H9 (cell line): Measurements from ENCODE around the gene TMEM176A. TPM values are rescaled to one million over a fixed set of nuclear protein-coding genes. Genes with fewer than 3 reads are reported as not detected.

Experiments
- DNase-seq: peaks from one replicate; pipeline ENCODE4 v3.0.0-alpha.2; 2017
- H2AFZ ChIP-seq: one replicate; pipeline ENCODE4 v1.6.1; 2013; ENCODE audit warnings: mild to moderate bottlenecking, low read length, control low read depth, moderate library complexity
- H2AK5ac ChIP-seq: 2 replicates; pipeline ENCODE4 v1.6.1; 2013; ENCODE audit warnings: low read length, control low read depth, mixed read lengths; ENCODE audit not compliant: insufficient read length
- H2BK120ac ChIP-seq: one replicate; pipeline ENCODE4 v1.6.1; 2013; ENCODE audit warnings: low read depth, mild to moderate bottlenecking, low read length, control low read depth, inconsistent platforms; ENCODE audit not compliant: poor library complexity, severe bottlenecking
- H2BK12ac ChIP-seq: 2 replicates; pipeline ENCODE4 v1.6.1; 2013; ENCODE audit warnings: low read length, control low read depth, mixed read lengths, low read depth; ENCODE audit not compliant: insufficient read length
- H2BK15ac ChIP-seq: 2 replicates; pipeline ENCODE4 v1.6.1; 2013; ENCODE audit warnings: low read depth, low read length, control low read depth
- H2BK20ac ChIP-seq: one replicate; pipeline ENCODE4 v1.6.1; 2013; ENCODE audit warnings: low read depth, mild to moderate bottlenecking, low read length, control low read depth, inconsistent platforms; ENCODE audit not compliant: poor library complexity, severe bottlenecking
- H2BK5ac ChIP-seq: 2 replicates; pipeline ENCODE4 v1.6.1; 2013; ENCODE audit warnings: low read length, control low read depth, mixed read lengths; ENCODE audit not compliant: insufficient read length
- H3K14ac ChIP-seq: 2 replicates; pipeline ENCODE4 v1.6.1; 2013; ENCODE audit warnings: low read length, control low read depth; ENCODE audit not compliant: insufficient read depth
- H3K18ac ChIP-seq: 2 replicates; pipeline ENCODE4 v1.6.1; 2013; ENCODE audit warnings: low read depth, mild to moderate bottlenecking, mixed read lengths, low read length, control low read depth; ENCODE audit not compliant: insufficient read length
- H3K23ac ChIP-seq: 2 replicates; pipeline ENCODE4 v1.6.1; 2013; ENCODE audit warnings: low read length, control low read depth, mixed read lengths, low read depth; ENCODE audit not compliant: insufficient read length
- H3K23me2 ChIP-seq: 2 replicates; pipeline ENCODE4 v1.6.1; 2013; ENCODE audit warnings: low read depth, mild to moderate bottlenecking, mixed read lengths, low read length, control low read depth; ENCODE audit not compliant: insufficient read length, poor library complexity, severe bottlenecking
- H3K27ac ChIP-seq: 2 replicates; pipeline ENCODE4 v1.5.1; 2013; ENCODE audit warnings: low read length, control low read depth, mixed read lengths, low read depth; ENCODE audit not compliant: insufficient read length
- H3K27me3 ChIP-seq: 2 replicates; pipeline ENCODE4 v1.6.1; 2013; ENCODE audit warnings: low read length, control low read depth, inconsistent platforms; ENCODE audit not compliant: insufficient read depth
- H3K4ac ChIP-seq: 2 replicates; pipeline ENCODE4 v1.6.1; 2013; ENCODE audit warnings: low read depth, mild to moderate bottlenecking, control low read depth, inconsistent platforms, low read length, moderate library complexity
- H3K4me1 ChIP-seq: 2 replicates; pipeline ENCODE4 v1.6.1; 2013; ENCODE audit warnings: low read length, control low read depth, inconsistent platforms; ENCODE audit not compliant: insufficient read depth
- H3K4me2 ChIP-seq: 2 replicates; pipeline ENCODE4 v1.6.1; 2013; ENCODE audit warnings: low read length, control low read depth, mixed read lengths; ENCODE audit not compliant: insufficient read length, insufficient read depth
- H3K56ac ChIP-seq: 2 replicates; pipeline ENCODE4 v1.6.1; 2013; ENCODE audit warnings: low read depth, mild to moderate bottlenecking, mixed read lengths, low read length, control low read depth; ENCODE audit not compliant: insufficient read length
- H3K79me1 ChIP-seq: 2 replicates; pipeline ENCODE4 v1.6.1; 2013; ENCODE audit warnings: low read depth, mild to moderate bottlenecking, moderate library complexity, low read length, control low read depth, inconsistent platforms; ENCODE audit not compliant: insufficient read depth, poor library complexity, severe bottlenecking
- H3K79me2 ChIP-seq: 2 replicates; pipeline ENCODE4 v1.6.1; 2013; ENCODE audit warnings: low read length, control low read depth, inconsistent platforms; ENCODE audit not compliant: insufficient read depth
- H3K9ac ChIP-seq: 2 replicates; pipeline ENCODE4 v1.6.1; 2013; ENCODE audit warnings: low read length, control low read depth, mixed read lengths; ENCODE audit not compliant: insufficient read length; ENCODE audit errors: extremely low read depth
- H3K9me3 ChIP-seq: one replicate; pipeline ENCODE4 v1.6.1; 2013; ENCODE audit warnings: low read depth, low read length, inconsistent platforms; ENCODE audit not compliant: control insufficient read depth
- H3T11ph ChIP-seq: one replicate; pipeline ENCODE4 v1.6.1; 2013; ENCODE audit warnings: mild to moderate bottlenecking, low read length, control low read depth, inconsistent platforms
- H4K20me1 ChIP-seq: one replicate; pipeline ENCODE4 v1.6.1; 2013; ENCODE audit not compliant: control insufficient read depth, insufficient read length, insufficient read depth
- H4K5ac ChIP-seq: 2 replicates; pipeline ENCODE4 v1.6.1; 2013; ENCODE audit warnings: low read depth, mild to moderate bottlenecking, mixed read lengths, low read length, control low read depth; ENCODE audit not compliant: insufficient read length
- H4K8ac ChIP-seq: replicated peaks from 2 replicates; pipeline ENCODE4 v1.6.1; 2013; ENCODE audit warnings: low read length, control low read depth, mixed read lengths, low read depth; ENCODE audit not compliant: insufficient read length
- H4K91ac ChIP-seq: 2 replicates; pipeline ENCODE4 v1.6.1; 2013; ENCODE audit warnings: low read depth, mild to moderate bottlenecking, moderate library complexity, mixed read lengths, low read length, control low read depth; ENCODE audit not compliant: insufficient read length
- H3K27ac Mint-ChIP-seq, 3 experiments: 2 replicates in 2 of 3; 3 replicates in 1 of 3; pipeline ENCODE4 v1.8.0; 2020 to 2021; ENCODE audit warnings: mixed read lengths in 3 of 3, mild to moderate bottlenecking in 1 of 3, moderate library complexity in 1 of 3
- H3K27me3 Mint-ChIP-seq: 2 replicates; pipeline ENCODE4 v1.8.0; 2021; ENCODE audit warnings: low read depth, mild to moderate bottlenecking, moderate library complexity, mixed read lengths
- H3K36me3 Mint-ChIP-seq, 3 experiments: 2 replicates in 2 of 3; 3 replicates in 1 of 3; pipeline ENCODE4 v1.8.0; 2020 to 2021; ENCODE audit warnings: low read depth in 3 of 3, mixed read lengths in 3 of 3; ENCODE audit not compliant: insufficient read depth in 1 of 3
- H3K4me1 Mint-ChIP-seq, 2 experiments: 2 replicates each; pipeline ENCODE4 v1.8.0; 2020; ENCODE audit warnings: mixed read lengths in 2 of 2
- H3K4me3 Mint-ChIP-seq, 2 experiments: 2 replicates in 1 of 2; 3 replicates in 1 of 2; pipeline ENCODE4 v1.8.0; 2020 to 2021; ENCODE audit warnings: mild to moderate bottlenecking in 2 of 2, mixed read lengths in 2 of 2, moderate library complexity in 1 of 2
- H3K9me3 Mint-ChIP-seq, 2 experiments: 2 replicates in 1 of 2; 3 replicates in 1 of 2; pipeline ENCODE4 v1.8.0; 2020; ENCODE audit warnings: mild to moderate bottlenecking in 2 of 2, mixed read lengths in 2 of 2, moderate library complexity in 1 of 2
- WGBS: extraction: QIAGEN DNeasy Blood & Tissue Kit; methylation state at CpG from one replicate; pipeline ENCODE4 v1.1.7; 2013; ENCODE audit warnings: missing lambda C conversion rate, low lambda C conversion rate, mixed read lengths; ENCODE audit not compliant: insufficient read length; ENCODE audit errors: extremely low coverage; 5-methylcytosine and 5-hydroxymethylcytosine counted together
- total RNA-seq: library from RNA; stranded (reverse); gene quantifications from 2 replicates; pipeline ENCODE4 v1.2.1, GENCODE V29; 2021
- TF ChIP-seq, protein P1 (sequence below): fragments of 200-600 bp; sonication (generic); conservative IDR thresholded peaks from 3 replicates; pipeline ENCODE4 v1.8.0; 2021; ENCODE audit warnings: antibody characterized with exemption, mild to moderate bottlenecking

The TMEM176A gene
- total RNA-seq, 1 experiment from 2014 or later: not detected

DNA sequence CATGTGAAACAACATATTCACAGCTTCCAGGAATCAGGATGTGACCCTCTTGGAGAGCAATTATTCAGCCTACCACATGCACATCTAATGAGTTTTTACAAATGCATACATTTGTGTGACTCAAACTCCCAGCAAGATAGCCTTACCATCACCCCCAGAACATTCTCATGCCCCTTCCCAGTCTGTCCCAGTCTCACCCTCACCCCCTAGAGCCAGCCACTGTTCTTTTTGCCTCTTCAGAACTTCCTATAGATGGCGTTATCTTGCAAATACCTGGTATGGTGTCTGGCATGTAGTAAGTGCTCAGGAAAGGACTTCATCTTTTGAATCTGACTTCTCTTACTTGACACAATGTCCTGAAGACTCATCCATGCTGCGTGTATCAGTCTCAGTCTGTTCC is 27.8 kb downstream of the TMEM176A start:
- Histone ChIP-seq H4K8ac (no peak overlapping the region), H3K23me2 (no peaks in the 10 kb centered on the region), H3K4ac (no peak overlapping the region), H3K27ac (no peak overlapping the region), H2BK15ac (no peak overlapping the region), H3T11ph (no peak overlapping the region), H2BK20ac (no peak overlapping the region), H4K5ac (no peak overlapping the region), H2AFZ (no peak overlapping the region), H2AK5ac (no peak overlapping the region), H2BK12ac (no peak overlapping the region), H4K91ac (no peak overlapping the region), H3K23ac (no peak overlapping the region), H3K4me2 (no peak overlapping the region), H2BK5ac (no peak overlapping the region), H3K9ac (no peak overlapping the region), H4K20me1 (no peaks in the 10 kb centered on the region), H3K18ac (no peak overlapping the region), H3K27me3 (no peaks in the 10 kb centered on the region), H2BK120ac (no peak overlapping the region), H3K79me1 (no peaks in the 10 kb centered on the region), H3K56ac (no peak overlapping the region), H3K9me3 (no peaks in the 10 kb centered on the region), H3K14ac (no peak overlapping the region), H3K4me1 (no peaks in the 10 kb centered on the region), H3K79me2 (no peaks in the 10 kb centered on the region)
- TF ChIP-seq, protein P1, sequence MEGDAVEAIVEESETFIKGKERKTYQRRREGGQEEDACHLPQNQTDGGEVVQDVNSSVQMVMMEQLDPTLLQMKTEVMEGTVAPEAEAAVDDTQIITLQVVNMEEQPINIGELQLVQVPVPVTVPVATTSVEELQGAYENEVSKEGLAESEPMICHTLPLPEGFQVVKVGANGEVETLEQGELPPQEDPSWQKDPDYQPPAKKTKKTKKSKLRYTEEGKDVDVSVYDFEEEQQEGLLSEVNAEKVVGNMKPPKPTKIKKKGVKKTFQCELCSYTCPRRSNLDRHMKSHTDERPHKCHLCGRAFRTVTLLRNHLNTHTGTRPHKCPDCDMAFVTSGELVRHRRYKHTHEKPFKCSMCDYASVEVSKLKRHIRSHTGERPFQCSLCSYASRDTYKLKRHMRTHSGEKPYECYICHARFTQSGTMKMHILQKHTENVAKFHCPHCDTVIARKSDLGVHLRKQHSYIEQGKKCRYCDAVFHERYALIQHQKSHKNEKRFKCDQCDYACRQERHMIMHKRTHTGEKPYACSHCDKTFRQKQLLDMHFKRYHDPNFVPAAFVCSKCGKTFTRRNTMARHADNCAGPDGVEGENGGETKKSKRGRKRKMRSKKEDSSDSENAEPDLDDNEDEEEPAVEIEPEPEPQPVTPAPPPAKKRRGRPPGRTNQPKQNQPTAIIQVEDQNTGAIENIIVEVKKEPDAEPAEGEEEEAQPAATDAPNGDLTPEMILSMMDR: peak; percentile 40; the same call in 2 of the 3 replicates
- Mint-ChIP-seq H3K27me3 (peaks cover 42% of the 10 kb centered on the region), H3K36me3 (no peaks in the 10 kb centered on the region), H3K4me1 (peaks cover 4 to 7% of the 10 kb centered on the region in 2 experiments; a peak in 3 of 4 replicates), H3K27ac (no peak overlapping the region), H3K4me3 (no peak overlapping the region), H3K9me3 (no peaks in the 10 kb centered on the region; a peak in 1 of 5 replicates)
- DNase-seq: no peak
- no CpG with 5 or more reads among the region's 2 CpGs for WGBS
